Measurements from ENCODE around the gene HSDL2.

- TF ChIP-seq CTCF (conservative IDR thresholded peaks at IDR 0.05; ENCODE audit: low read depth, low read length) (no peak), EZH2phosphoT487 (IDR thresholded peaks at IDR 0.05; ENCODE audit: borderline replicate concordance, low read length) (no peak), EZH2 (IDR thresholded peaks at IDR 0.05; ENCODE audit: low read length, unreplicated experiment) (no peak)
Measured at GRCh38 chr9:112334432-112334841, 45.5 kb upstream of the HSDL2 start.

Measured in PC-3 (cell line).